ENCODE data around the gene TLL2.

- TF ChIP-seq EZH2 (IDR thresholded peaks at IDR 0.05; ENCODE audit: low read length, unreplicated experiment): no peak
- no peak for TF ChIP-seq CTCF (conservative IDR thresholded peaks at IDR 0.05; ENCODE audit: low read depth, low read length)
- TF ChIP-seq EZH2phosphoT487 (IDR thresholded peaks at IDR 0.05; ENCODE audit: borderline replicate concordance, low read length): no peak
Measured at GRCh38 chr10:96524741-96525140, 11.0 kb upstream of the TLL2 start.
